NCI-H1092 treated with DMSO at 0.1 percent for 48 hours (cell line): ENCODE results near the gene TRIM8.
A peak's percentile ranks its signal among the peaks of the same experiment; 100 is the strongest.

Source experiments
- DNase-seq: peaks from one replicate; lab custom pipeline; 2025; lab: John Stamatoyannopoulos, UW

Gene TRIM8, protein sequence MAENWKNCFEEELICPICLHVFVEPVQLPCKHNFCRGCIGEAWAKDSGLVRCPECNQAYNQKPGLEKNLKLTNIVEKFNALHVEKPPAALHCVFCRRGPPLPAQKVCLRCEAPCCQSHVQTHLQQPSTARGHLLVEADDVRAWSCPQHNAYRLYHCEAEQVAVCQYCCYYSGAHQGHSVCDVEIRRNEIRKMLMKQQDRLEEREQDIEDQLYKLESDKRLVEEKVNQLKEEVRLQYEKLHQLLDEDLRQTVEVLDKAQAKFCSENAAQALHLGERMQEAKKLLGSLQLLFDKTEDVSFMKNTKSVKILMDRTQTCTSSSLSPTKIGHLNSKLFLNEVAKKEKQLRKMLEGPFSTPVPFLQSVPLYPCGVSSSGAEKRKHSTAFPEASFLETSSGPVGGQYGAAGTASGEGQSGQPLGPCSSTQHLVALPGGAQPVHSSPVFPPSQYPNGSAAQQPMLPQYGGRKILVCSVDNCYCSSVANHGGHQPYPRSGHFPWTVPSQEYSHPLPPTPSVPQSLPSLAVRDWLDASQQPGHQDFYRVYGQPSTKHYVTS

DNA sequence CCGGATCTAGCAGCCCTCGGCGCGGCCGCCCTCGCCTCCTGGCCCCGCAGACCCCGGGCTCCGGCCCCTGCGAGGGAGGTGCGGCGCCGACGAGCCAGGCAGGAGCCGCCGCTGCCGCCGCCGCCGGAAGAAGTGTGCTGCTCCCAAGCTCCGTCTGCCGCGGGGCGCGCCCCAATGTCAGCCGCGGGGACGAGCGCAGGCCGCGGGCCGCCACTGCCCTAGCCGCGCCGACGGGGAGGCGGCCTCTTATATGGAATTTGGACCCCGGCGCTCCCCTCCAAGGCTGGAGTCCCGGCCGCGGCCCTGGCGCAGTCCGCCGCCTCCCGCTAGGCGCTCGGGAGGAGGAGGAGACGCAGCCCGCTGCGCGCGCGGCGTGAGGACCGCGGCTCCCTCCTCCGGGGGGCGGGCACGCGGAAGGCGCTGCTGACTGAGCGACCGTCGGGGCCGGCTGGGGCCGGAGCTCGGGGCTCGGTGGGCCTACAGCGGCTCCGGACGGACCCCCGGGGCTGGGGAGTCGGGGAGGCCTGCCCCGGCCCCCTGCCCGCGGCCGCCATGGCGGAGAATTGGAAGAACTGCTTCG lies at the start of gene TRIM8:
Gene TRIM8 (plus strand): TSS at position 414 of the 580 bp plus-strand sequence. CDS start 139 bp downstream, at position 553.
- DNase-seq = peak; percentile 41

DNA sequence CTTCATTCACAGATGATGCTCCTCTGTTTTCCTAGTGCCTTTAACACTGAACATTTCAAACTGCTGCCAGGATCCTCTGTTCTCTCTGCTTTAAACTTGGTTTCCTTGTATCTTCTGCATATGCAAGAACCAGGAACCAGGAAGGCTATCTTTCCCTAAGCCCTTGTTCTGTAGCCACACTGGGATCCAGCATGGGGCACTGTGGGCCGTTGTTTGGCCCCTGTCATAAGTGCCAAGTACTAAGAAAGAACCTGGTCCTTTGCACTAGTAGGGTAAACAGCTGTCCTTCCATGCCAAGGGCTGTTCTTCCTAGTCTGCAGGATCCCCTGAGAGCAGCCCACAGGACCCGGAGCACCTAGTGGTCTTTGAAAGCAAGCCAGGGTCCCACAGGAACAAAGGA lies 49.0 kb upstream of the TRIM8 start:
- DNase-seq = no peak

DNA sequence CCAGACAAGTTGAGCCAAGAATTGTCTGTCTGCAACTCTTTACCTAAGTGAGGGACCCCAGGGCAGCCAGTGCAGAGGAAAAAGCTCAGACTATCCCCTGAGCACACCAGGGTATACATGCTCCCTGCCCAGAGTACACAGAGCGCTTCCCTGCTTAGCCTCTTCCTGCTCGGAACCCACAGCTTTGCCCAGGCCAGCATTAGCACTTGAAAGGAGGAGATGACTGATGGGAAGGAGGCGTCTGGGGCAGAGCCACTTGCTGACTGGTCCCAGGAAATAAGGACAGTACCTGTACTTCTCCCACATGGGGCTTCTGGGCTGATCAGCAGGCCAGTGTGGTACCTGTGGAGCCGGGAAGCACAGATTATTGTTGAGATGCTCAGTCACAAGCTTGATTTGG lies 48.4 kb upstream of the TRIM8 start:
- DNase-seq = no peak

DNA sequence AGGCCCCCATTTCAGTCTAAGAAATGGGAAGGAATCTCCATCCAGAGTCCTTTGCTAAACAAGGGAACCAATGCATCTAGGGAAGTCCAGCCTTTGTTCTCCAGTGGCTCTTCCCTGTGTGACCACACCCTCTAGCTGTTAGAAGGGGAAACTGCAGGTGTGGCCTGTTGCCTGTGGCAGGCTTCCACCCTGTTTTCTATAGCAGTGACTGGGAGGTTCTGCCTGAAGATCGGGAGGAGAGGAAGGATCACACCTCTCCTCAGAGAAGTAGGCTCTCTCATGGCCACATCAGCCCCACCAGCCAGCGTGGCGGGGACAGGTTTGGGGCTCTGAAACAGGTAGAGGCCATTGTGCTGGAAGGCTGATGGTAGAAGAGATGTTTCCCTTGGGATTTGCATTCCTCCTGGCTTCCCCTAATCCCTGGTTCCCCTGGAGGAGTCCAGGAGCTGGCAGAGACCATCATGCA lies 47.7 kb upstream of the TRIM8 start:
- peak; percentile 35 for DNase-seq

DNA sequence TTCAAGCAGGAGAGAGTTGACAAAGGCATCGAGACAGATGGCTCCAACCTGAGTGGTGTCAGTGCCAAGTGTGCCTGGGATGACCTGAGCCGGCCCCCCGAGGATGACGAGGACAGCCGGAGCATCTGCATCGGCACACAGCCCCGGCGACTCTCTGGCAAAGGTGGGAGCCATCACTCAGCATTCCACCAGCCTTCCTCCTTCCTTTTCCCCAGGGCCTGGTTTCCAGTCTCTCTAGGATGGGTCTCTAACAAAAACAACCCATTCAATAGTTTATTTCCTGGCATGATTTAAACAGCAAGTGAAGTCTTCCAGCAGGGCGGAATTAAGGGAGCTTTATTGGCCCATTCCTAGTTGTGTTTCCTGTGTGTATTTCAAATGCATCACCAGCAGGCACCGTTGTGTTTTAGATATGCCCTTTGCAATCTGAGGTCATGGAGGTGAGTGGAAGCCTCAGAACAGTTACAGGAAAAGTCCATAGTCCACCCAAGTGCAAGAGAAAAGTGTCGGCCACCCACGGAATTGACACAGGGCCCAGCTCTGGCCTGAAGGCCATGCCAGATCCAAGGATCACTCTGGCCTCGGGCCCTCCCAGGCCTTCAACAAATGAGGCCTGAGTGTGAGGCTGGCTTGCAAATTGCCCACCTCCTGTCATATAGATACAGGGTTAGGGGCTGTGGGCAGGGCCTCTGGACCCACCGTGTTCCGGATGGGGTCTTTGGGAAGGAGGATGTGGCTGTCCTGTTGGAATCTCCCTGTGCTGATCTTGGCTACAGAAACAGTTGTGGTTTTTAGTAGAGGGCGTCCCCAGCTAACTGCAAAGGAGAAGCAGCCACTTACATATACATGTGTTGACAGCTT lies 46.9 kb upstream of the TRIM8 start:
- DNase-seq = no peak

DNA sequence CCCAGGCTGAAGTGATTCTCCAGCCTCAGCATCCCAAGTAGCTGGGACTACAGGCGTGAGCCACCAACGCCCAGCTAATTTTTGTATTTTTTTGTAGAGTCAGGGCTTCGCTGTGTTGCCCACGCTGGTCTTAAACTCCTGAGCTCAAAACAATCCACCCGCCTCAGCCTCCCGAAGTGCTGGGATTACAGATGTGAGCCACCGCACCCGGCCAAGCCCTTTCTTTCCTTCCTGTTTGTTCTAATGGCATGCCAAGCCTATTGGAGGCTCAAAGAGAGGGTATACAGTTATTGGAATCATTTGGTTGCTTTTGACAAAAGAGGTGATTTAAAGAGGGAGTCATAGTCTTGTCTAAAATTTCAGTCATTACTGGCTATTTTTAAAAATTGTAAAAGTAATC lies 46.0 kb upstream of the TRIM8 start:
- no peak for DNase-seq

DNA sequence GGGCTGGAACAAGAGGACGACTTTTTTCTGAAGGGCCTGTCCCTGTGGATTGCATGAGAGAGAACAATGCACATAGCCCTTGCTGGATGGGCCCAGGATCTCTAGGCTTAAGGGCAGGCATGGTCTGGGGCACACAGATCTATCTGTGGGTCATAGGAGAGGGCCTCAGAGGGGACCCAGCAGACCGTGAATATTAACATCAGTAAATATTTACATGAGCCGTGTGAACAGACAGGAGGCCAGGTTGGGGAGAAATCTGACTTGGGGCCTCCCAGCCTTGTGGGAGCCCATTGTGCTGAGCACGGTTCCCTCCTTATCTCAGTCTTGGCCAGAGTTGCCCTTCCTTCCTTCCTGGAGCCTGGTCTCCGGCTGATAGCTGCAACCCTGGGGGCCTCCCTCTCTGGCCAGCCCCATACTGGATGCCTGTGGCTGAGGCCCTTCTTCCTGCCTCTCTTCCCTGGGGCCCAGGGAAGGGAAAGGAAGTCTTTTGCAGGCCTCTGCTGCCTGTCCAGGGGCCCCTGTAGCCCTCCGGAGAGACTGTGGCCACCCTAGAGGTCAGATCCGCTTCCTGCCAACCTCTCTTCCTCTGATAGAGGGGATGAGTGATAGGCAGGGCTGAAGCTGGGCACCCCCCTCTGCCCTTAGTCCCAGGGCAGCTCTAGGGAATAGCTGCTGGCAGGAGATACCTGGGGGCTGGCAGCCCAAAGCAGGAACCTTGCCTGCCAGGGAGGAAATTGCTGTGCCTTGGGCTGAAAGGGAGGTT lies 44.5 kb upstream of the TRIM8 start:
- no peak for DNase-seq

DNA sequence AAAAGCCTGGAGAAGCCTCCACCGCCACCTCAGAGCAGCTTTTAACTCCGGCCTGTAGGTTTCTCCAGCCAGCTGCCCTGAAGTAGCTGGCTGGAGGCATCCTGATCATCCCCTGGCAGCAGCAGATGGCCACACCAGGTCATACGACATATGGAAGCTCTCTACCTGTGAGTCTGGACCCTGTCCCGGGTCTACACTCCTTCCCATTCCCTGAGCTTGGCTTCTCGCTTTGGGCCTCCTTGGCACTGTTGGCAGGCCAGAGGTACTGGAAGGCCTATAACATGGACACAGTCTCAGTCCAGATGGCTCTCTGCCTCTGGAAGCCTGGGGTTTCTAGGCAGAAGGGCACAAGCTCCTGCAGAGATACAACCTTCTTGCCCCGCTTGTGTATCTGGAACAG lies 43.5 kb upstream of the TRIM8 start:
- DNase-seq = no peak

DNA sequence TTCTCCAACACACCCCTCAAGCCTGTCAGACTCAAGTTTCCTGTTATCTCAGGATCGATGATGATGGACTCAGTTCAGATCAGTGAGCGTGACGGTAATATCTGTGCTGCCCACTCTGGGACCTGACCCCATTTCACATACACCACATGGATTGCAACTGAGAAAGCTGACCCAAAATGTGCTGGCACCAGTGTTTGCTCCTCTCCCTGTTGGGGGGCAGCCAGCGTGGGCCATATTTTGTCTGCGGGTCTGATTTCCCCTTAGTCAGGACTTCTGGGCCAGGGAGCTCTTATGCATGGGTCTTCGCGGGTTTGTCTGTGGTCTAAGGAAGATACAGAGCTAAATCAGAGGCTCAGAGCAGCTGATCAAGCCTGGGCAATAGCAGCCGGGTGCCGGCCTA lies 42.6 kb upstream of the TRIM8 start:
- no peak for DNase-seq

DNA sequence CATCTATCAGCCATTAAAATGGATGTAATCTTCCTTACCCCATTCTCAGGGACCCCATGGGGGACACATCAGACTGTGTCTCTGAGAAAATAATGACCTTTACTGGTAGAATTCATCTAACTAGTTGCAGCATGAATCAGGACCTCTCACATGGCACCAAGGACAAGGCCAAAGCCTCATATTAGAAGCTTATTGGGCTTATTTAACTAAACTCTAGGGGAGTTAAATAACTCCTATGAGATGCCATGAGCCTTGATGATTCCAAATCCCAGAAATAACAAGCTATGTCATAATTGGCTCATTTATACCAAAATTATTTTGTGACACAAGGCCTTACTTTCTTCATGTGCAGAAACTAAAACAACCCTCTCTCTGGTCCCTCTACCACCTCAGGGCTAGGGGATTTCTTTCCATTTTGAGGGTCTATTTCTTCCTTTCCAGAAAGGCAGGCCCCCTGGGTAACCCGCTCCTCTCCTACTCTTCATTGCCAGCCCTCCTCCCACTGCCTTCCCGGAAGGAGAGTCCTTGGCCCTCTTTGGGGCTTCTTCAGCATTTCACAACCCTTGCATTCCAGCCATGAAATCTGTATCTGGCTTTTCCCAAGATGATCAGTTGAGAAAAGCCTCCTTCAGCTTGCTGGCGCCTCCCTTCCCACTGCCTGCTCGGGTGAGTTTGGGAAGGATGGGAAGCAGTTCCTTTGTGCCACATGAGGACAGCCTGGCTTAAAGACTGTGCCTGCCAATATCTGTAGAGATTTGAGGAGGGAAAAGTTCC lies 41.8 kb upstream of the TRIM8 start:
- no peak for DNase-seq

DNA sequence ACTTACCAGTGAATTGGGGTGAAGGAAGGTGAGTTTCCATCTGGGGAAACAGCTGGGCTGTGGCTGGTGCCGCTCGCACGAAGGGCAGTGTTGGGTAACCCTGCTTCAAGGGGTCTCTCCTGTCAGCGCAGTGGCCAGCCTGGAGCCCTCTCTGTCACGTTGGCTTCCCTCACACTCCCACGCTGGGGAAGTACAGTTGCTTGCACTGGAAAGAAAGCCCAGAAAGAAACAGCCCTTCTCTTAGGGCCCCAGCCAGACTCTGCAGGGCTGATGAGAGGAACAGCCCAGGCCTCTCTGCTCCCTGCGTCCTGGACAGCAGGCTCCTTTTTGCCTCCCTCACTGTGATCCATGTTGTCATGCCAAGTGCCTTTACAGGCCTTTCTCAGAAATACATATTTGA lies 40.3 kb upstream of the TRIM8 start:
- no peak for DNase-seq

DNA sequence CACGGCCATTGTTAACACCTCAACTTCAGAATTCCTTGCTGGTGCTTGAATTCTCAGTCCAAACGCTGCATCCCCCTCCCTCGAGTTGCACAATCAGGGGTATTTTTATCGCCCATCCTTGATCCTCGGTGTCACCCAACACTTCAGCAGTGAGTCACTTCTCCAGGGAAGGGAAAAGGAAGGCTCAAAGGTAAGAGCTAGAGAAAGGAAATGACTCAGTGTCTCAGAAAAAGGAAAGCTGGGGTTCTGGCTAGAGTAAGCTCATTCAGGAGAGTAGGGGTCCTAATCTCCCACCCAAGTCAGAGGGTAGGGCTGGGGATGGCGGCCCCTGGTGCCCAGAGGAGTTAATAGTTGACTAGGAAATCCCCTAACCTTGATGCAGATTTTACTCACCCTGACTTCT lies 39.8 kb upstream of the TRIM8 start:
- no peak for DNase-seq

DNA sequence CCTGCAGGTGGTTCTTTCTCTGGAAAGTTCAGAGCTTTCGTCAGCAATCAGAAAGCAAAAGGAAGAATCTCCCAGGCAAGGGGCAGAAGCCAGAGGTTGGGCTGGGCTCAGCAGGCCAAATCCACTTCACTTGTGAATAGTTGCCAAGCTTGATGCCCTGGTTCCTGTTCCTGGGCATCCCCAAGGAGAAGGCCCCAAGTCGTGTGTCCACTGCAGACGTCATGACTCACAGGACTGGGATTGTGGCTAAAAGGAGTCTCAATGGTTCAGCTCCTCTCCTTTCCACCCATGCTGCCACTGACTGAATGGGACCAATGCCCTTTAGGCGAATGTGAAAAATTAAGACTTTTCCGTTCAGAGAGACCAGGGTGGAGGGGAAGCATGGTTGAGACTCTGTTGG lies 38.6 kb upstream of the TRIM8 start:
- no peak for DNase-seq

DNA sequence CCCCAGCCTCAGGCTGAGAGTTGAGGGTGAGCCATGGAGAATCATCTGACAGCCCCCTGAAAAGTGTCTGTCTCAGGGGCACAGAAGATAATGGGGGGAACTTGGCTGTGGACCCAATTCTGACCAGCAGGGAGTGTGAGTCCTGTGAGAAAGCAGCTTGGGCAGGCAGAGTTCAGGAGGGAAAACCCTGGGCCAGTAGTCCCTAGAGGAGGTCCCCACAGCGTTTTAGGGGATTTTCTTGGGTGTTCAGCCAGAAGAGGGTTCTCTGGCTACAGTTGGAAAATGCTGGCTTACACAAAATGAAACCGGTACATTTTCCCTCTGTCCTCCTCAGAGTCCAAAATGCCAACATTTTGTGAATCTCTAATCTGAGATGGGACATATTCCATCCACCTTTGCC lies 35.8 kb upstream of the TRIM8 start:
- no peak for DNase-seq

DNA sequence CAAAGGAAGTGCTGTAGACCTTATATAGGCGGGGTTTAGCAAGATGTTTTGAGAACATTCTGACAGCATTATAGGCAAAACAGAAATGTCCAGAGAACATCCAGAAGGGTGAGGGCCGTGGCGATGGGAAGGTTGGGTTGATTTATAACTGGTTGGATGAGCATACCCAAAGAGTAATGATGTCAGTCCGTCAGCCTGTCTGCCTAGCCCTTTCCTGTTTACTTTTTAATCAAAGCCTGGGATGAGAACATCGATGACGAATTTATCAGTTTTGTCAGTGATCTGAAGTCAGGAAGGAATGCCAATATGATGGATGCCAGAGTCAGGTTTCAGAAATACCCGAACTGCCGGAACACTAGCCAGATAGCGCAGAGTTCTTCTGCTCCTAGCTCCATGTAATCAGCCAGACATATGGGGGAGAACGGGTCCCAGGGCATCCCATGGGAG lies 33.8 kb upstream of the TRIM8 start:
- DNase-seq = no peak

DNA sequence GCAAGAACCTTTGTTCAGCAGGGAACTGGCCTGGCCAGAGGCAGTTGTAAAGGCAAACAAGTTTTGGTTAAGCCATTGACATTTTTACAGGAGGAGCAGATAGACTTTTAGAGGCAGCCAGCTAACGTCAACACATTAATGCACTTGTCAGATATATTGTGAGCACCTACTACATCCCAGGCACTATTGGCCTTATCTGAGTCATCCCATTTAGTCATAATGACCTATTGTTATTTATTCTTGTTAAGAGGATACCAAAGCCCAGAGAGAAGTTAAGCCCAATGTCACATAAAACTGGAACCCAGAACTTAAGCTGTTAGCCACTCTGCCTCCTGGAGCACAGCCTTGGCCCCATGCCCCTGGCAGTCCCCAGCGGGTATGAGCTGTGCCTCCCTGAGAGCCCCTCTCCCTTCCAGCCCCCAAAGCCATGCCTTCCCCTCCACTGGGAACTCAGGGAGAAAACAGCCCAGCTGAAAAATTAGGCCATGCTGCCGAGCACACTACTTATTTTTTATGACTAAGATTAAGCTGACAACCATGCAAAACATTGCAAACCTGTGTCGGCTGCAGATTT lies 32.7 kb upstream of the TRIM8 start:
- no peak for DNase-seq

DNA sequence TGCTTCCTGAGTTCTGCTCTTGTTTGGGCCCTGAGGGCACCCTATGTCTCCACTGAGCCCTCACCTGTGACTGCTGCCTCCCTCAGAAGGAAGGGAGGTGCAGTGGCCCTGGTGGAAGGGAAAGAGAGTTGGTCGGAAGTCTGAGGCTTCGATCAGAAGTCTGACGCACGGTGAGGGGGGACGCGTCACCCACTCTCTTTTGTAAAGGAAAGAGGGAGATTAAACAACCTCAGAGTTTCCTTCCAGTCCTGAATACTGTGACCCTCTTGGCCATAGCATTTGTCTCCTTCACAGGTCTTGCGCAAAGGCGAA lies 31.4 kb upstream of the TRIM8 start:
- no peak for DNase-seq

DNA sequence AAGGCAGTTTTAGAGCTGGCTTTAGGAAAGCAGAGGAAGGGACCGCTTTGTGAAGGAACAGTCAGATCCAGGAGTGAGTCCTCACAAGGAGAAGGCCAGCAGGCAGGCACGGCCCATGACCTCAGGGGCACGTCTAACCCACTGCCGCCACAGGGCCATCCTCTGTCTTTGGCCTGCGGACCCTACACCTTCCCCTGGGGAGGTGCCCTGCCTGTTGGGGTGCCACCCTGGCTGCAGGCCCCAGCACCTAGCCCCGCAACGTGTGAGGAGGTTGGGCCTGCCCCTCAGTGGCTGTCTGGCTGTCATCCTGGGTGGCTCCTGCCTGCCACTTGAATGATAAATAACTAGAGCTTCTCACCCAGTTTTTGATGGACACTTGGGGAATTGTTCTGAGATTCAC lies 31.0 kb upstream of the TRIM8 start:
- no peak for DNase-seq

DNA sequence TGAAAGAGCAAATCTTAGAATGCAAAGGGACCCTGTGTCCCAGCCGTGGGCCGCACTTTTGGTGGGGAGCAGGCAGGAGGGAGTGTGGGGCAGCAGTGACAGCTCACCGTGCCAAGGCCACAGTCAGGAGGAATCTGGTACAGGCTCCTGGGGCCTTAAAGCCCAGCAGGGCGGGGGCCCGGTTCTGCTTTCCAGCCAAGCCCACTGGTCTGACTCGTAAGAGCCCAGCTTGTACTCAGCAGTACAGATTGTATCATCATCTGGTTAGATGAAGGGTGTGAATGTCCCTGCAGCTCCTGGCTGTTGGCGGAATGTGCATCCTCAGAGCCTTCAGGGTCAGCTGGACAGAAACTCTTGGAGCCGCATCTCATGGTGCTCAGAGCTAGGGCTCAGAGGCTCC lies 30.5 kb upstream of the TRIM8 start:
- DNase-seq = no peak

DNA sequence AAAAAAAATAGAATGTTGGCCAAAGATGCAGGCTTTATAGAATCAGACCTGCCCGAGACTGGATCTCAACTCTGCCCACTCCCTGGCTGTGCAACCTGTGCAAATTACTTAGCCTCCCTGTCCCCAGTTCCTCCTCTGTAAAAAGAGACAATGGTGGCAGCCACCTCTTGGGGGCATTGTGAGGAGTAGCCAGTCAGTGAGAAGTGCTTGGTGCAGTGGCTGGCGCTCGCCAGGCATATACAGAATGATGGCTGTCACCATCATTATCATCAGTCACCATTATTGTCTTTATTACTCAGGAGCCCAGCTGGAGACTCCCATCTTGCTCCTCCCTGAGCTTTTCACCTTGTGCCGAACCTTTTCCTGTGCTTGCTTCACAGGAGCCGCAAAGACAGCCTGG lies 29.4 kb upstream of the TRIM8 start:
- no peak for DNase-seq

DNA sequence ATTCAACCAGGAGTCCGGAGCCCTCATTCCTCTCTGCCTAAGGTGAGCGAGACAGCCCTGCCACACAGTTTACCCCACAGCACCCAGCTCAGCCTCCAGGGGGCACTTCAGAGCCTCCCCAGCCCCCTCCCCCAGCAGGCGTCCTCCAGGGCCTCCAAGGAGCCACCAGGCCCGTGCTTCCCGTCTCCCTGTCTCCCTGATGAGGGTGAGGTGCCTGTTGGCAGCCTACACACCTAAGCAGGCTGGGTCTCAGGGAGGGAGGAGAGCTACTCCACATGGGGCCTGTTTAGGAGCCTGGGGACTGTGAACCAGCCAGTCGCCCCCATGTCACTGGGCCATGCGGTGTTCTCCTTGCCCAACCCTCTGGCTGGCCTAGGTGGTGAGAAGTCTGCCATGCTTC lies 28.9 kb upstream of the TRIM8 start:
- no peak for DNase-seq
